HG03442 (cell line): ENCODE results near the gene FAM9B.
"Not testable (repeated sequence)": the region's sequence is repeated elsewhere in the genome, so short reads cannot be mapped to it uniquely, and the experiment has no call there.

Source experiments
- ATAC-seq: cut with Tn5 transposase; IDR thresholded peaks from one replicate; pipeline ENCODE4 v1.9.1; 2021; ENCODE audit warnings: mild to moderate bottlenecking, moderate library complexity; ENCODE audit not compliant: unreplicated experiment

Gene FAM9B

DNA sequence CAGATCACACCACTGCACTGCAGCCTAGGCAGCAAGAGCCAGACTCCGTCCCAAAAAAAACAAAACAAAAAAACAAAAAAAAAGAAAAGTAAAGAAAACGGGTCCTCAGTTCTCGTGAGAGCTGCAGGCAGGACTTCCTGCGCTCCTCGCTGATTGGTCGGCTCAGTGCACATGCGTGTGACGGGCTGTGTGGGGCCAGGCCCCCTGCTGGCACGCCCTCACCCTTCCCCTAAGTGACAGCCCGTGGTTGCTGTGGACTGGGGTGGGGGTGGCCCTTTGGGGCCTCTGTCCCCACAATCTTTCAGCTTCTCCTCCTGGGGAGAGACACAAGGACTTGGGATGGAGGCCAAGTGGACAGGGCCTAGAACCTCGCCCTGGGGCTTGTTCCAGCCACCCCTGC lies at the start of gene FAM9B:
Gene FAM9B, minus strand, starts transcription at position 139 of the 400 bp plus-strand sequence. CDS start 1,141 bp downstream, outside the sequence.
- no peak for ATAC-seq

DNA sequence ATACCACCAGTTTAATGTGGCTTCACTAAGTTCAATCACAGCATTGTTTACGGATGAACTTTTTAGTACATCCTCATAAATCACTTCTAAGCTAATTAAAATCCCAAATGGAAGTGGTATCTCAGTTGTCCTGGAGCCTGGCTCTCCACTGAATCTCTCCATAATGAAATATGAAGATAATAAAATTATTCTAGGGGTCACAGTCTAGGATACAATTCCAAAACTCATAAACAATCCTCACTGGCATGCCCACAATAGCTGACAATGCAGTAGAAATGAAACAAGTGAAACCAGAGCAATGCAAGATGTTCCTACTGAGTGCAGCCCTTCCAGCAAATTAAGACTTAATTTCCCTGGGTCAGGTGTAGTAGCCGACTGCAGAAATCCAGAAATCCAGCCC lies 47.3 kb upstream of the FAM9B start:
- ATAC-seq = no peak

DNA sequence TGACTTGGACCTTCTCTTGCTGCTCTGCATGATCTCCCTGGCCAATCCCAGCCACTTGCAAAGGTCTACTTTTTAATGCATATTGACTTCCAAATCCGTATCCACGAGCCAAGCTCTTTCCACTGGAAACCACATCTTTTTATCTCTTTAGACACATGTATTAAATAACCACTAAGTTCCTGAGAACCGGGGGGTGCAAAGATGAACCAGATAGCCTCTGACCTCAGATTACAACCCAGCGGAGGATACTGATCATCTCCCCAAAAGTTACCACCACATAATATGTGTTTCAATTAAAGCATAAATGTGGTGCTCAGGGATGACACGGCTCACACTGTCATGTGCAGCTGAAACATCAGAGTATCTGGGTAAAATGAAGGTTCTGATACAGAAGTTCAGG lies 40.4 kb upstream of the FAM9B start:
- ATAC-seq = no peak

DNA sequence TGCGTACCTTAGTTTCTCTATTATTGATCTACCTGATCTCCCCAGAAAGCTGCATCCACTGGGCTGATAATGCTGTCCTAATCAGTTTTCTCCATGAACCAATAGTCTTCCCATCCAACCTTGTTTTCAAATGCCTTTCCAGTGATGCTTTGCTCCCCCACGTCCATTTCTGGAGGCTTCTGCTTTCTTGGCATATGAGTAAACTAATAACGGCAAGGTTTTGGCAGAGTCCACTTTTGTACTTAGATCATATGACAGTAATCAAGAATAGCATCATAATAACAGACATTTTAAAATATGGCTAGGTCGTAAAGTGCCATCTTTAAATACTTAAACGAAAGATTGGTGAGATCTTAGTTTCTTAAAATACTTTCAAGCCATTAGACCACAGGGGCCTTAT lies 38.4 kb upstream of the FAM9B start:
- ATAC-seq = no peak

DNA sequence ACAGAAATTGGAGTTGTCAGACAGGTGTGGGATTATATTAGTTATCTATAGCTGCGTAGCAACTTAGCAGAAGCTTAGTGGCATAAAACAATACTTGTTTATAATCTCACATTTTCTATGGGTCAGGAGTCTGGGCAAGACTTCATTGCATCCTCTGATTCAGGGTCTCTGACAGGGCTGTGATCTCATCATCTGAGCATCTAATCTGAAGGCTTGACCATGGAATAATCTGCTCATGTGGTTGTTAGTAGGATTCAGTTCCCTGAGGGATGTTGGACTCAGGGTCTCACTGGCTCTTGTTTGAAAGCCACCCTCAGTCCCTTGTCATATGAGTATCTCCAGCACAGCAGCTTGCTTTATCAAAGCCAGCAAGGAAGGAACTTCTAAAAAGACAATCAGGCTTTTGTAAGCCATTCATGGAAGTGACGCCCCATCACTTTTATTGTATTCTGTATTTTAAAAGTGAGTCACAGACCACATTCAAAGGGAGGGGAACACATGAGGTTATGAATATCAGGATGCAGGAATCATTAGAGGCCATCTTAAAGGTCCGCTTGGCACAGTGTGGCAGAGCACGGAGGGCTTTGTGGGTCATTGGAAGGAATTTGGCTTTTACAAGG lies 37.2 kb upstream of the FAM9B start:
- ATAC-seq = no peak

- no peak for ATAC-seq
Measured at GRCh38 chrX:9069573-9069972, 35.6 kb upstream of the FAM9B start.

DNA sequence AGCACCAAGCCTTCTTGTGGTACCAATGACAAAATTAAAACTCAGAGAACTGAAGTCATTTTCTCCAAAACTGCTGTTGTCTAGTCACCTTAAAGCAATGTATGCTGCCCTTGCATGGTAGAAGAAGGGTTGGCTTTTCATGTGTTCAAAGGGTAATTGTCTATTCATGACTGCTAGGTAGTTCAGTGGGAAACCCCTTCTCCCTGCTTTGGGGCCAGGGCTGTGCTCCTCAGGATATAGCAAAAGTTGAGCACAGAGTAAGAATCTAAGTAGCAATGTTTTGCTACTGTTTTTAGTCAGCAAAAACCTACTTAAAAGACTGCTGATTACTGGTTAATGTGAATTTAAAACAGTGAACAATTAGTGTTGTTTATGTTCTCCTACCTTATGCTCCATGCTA lies 30.8 kb upstream of the FAM9B start:
- no peak for ATAC-seq

GRCh38 chrX:9062641-9063040 lies 28.7 kb upstream of the FAM9B start:
- no peak for ATAC-seq

DNA sequence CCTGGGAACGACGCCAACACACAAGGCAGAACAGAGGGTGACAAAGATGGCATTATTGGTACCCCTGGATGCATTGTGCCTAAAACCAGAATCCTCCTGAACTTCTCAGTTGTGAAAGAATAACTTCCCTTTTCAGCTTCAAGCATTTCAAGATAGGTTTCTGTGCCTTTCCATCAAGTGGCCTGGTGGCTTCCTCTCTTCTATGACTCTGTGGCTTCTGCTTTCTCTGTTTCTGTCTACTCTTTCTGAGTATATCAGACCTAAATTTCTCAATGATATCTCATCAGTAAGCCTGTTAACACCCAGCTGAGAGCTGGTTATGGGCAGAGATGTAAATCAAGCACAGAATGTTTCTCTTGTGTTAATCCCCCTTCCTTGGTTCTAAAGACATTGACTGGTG lies 21.4 kb upstream of the FAM9B start:
- ATAC-seq = no peak

DNA sequence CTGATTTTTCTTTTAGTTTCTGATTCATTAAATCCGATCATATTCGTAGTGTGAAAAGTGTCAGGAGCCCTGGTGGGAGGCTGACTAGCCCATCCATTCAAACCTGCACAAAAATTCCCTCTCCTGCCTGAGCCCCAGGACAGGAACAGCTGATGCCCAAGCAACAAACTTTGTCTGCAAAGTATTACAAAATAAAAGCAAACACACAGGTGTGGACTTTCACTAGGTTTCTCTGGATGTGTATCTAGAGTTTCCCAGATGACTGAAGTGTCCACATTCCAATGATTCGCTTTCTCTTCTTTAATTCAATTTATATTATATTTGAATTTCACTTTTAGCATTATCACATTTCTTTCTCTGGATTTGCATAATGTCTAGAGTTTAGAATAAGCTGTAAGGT lies 18.2 kb upstream of the FAM9B start:
- no peak for ATAC-seq

GRCh38 chrX:9050331-9050730 lies 16.4 kb upstream of the FAM9B start:
- no peak for ATAC-seq

GRCh38 chrX:9048801-9049200 lies 14.9 kb upstream of the FAM9B start:
- ATAC-seq = no peak

- ATAC-seq = no peak
Measured at GRCh38 chrX:9038244-9038643, 4.3 kb upstream of the FAM9B start.

GRCh38 chrX:9037296-9037695 lies 3.4 kb upstream of the FAM9B start:
- ATAC-seq = no peak

DNA sequence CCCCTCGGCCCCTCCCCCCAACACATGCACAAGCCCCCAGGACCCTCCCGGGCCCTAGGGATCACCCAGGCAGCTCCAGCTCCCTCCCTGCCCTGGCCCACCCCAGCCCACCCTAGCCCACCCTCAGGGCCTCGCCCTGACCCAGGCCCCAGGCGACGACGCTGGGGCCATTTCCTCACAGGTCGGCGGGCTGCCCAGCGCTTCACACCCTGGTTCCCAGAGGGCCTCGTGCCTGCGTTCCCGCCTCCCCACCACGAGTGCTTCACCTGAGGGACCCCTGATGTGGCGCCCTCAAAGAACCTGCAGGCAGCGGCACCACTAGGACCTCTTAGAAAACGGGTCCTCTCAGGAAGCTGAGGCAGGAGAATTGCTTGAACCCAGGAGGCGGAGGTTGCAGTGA lies 341 bp downstream of the FAM9B start:
- ATAC-seq = no peak

GRCh38 chrX:9033179-9033578 lies 748 bp downstream of the FAM9B start:
- no peak for ATAC-seq

- no peak for ATAC-seq
Measured at GRCh38 chrX:9023293-9023692, 10.6 kb downstream of the FAM9B start.

DNA sequence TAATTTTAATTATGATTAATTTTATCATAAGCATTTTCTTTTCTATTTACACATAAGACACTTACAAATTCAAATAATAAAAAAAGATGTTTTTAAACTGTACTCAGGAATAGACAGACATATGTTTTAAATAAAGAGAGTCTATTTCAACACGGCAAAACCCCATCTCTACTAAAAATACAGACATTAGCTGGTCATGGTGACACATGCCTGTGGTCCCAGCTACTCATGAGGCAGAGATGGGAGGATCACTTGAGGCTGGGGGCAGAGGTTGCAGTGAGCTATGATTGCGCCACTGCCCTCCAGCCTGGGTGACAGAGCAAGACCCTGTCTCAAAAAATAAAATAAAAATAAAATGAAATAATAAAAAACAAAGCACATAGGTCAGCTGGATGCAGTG lies 14.8 kb downstream of the FAM9B start:
- ATAC-seq = no peak

GRCh38 chrX:9018332-9018731 lies 15.6 kb downstream of the FAM9B start:
- not testable (repeated sequence) for ATAC-seq

GRCh38 chrX:9003041-9003440 lies 30.9 kb downstream of the FAM9B start:
- no peak for ATAC-seq

DNA sequence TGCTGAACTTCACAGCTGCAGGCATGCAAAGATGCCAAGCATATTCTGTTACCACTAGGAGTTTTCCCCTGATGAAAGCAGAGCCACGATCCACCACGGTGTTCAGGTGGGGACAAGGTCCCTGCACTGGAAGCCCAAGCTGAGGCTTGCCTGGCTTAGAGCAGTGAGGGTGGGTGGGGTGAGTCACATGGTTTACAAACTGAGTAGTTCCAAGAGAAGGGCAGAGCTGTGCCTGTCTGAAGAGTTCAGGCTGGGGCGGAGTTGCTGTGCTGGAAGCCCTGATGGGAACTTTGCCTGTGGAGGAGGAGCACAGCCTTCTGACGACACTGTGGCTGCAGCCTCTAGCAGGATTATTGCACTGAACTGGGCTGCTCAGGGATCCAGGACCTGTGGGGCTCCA lies 45.5 kb downstream of the FAM9B start:
- no peak for ATAC-seq

DNA sequence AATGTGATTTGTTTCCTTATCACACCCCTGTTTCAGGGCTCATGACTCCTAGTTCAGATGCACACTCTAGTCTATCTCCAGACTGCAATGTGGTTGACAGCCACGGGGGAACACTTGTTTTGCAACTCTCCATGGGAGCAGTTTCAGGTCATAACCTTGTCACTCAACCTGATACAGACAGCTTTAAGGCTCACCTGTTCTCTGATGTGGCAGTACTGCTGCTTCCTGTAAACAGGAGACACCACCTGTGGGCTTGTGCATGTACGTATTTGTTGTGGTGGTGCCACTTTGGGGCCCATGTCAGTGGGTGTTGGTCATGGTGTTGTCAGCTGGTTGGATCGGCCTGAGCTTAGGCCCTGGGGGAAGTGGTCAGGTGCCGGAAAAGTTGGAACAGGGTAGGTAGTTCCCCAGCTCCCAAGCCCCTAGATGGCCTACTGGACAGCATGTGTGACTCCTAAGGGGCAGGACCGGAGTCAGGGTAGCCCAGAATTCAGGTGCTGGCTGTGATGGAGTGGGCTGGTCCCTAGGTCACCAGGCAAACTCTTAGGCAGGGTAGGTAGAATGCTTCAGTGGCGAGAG lies 46.2 kb downstream of the FAM9B start:
- ATAC-seq = no peak

GRCh38 chrX:8984231-8984630 lies 49.7 kb downstream of the FAM9B start:
- ATAC-seq = no peak
